ENCODE measurements around the gene PPFIA4.
"Not testable (repeated sequence)": the region's sequence is repeated elsewhere in the genome, so short reads cannot be mapped to it uniquely, and the experiment has no call there.

PPFIA4 gene

GRCh38 chr1:203026031-203026665, at the start of gene PPFIA4:
Gene PPFIA4 (plus strand): TSS chr1:203026491. CDS start chr1:203039009, 12,518 bp downstream.
- peak; percentile 91 for DNase-seq (ENCODE audit: low spot score)

- no peak for DNase-seq (ENCODE audit: low spot score)
Measured at GRCh38 chr1:202976633-202977032, 49.7 kb upstream of the PPFIA4 start.

GRCh38 chr1:202979459-202979858, 46.8 kb upstream of the PPFIA4 start:
- DNase-seq (ENCODE audit: low spot score) = no peak

DNA sequence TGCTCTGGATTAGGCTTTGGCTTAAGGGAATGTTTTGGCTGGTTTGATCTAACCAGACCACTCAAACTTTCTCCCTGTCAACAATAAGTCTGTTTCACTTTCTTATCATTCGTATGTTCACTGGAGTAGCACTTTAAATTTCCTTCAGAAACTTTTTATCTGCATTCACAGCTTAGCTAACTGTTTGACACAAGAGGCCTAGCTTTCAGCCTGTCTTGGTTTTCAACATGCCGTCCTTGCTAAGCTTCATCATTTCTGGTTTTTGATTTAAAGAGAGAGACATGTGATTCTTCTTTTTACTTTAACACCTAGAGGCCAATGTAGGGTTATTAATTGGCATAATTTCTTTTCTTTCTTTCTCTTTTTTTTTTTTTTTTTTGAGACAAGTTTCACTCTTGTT, 44.4 kb upstream of the PPFIA4 start:
- no peak for DNase-seq (ENCODE audit: low spot score)

GRCh38 chr1:202982715-202983430, 43.4 kb upstream of the PPFIA4 start:
- no peak for DNase-seq (ENCODE audit: low spot score)

GRCh38 chr1:202986120-202986519, 40.2 kb upstream of the PPFIA4 start:
- not testable (repeated sequence) for DNase-seq (ENCODE audit: low spot score)

DNA sequence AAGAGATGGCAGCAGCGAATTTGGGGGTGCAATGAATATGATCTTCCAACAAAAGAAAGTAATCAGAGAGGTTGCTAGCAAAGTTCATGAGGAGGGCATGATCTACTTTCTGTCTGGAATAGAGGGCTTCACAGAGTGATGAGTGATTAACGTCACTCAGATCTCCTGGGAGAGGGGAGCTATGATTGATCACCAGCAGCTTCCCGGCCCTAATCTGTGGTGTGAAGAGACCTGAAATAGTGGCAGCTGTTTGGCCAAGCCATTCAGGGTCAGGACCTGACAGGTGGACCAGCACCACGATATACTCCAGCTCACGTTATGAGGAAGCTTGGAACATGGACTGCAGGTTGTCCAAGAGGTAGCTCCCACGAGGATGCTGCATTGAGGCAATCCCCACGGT, 39.0 kb upstream of the PPFIA4 start:
- no peak for DNase-seq (ENCODE audit: low spot score)

DNA sequence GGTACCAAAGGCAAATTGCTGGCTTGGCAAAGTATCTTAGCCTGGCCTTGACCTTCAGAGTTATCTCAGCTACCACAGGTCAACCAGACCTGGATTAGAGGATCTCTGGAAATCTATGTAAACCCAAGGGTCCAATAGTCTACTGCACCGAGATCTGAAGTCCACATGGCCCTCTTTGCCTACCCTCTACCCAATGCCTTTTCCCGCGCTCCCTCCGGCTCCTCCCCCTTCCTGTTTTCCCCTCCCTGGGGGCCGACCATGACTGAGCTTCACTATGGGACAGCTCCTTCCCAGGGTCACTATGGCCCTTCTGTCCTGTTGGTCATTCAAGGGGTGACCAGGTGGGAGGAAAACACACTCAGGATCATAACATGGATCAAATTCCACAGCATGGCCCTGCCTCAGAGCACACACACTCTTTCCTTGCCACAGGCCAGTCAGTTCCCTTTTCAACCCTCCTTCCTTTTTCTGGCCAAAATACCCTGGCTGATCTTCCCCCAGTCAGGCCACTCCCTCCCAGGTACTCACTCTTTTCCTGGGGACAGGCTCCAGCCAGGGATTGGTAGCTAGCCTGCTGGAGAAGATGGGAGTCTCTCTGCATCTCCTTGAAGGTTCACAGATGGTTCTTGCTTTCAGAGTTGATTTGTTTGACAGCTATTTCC, 38.2 kb upstream of the PPFIA4 start:
- DNase-seq (ENCODE audit: low spot score) = no peak

GRCh38 chr1:202989879-202990278, 36.4 kb upstream of the PPFIA4 start:
- DNase-seq (ENCODE audit: low spot score) = no peak

GRCh38 chr1:202991112-202991511, 35.2 kb upstream of the PPFIA4 start:
- no peak for DNase-seq (ENCODE audit: low spot score)

DNA sequence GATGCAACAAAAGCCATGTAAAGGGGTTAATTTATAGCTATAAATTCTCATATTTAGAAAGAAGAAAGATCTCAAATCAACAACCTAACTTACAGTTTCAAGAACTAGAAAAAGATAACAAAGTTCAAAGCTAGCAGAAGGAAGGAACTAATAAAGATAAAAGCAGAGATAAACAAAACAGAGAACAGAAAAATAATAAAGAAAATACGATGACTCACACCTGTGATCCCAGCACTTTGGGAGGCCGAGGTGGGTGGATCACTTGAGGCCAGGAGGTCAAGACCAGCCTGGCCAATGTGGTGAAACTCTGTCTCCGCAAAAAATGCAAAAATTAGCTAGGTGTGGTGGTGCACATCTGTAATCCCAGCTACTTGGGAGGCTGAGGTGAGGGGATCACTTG, 31.5 kb upstream of the PPFIA4 start:
- DNase-seq (ENCODE audit: low spot score) = no peak

GRCh38 chr1:202998836-202999750, 27.2 kb upstream of the PPFIA4 start:
- DNase-seq (ENCODE audit: low spot score) = peak; percentile 89

- no peak for DNase-seq (ENCODE audit: low spot score)
Measured at GRCh38 chr1:203000217-203000944, 25.9 kb upstream of the PPFIA4 start.

- DNase-seq (ENCODE audit: low spot score) = no peak
Measured at GRCh38 chr1:203001986-203002385, 24.3 kb upstream of the PPFIA4 start.

GRCh38 chr1:203002951-203003350, 23.3 kb upstream of the PPFIA4 start:
- no peak for DNase-seq (ENCODE audit: low spot score)

- not testable (repeated sequence) for DNase-seq (ENCODE audit: low spot score)
Measured at GRCh38 chr1:203005395-203006142, 20.7 kb upstream of the PPFIA4 start.

DNA sequence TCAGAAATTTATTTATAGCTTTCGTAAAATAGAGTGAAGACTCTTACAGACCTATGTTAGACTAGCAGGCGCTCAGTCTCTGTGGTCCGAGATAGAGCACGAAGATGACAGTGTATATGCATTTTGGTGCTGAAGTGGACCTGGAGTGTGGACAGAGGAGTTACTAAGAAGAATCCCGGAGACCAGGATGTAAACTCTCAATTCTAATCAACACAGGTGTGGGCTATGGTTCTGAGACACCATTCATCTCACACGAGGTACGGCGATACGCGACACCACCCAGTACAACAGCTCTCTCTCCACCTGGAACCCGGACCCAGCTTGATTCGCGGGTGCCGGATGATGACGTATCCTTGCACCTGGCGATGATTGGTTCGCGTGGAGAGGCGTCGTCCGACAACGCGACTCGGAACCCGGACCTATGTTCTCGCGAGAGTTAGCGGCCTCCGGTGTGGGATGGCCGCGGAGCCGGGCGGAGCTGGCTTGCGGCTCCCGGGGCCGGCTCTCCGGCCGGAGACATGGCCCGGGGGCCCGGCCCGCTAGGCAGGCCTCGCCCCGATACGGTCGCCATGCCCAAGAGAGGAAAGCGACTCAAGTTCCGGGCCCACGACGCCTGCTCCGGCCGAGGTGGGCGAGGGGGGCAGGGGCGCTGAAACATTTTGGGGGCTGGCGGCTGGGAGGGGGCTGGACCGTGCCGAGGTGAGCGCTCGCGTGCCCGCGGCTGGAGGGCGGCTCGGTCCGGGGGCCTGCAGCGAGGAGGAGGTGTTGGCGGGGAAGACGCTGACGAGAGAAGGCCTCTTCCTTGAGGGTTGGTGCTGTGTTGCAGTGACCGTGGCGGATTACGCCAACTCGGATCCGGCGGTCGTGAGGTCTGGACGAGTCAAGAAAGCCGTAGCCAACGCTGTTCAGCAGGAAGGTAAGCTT, 19.1 kb upstream of the PPFIA4 start, which contains the start of gene TMEM183A:
TSS of gene TMEM183A (plus strand) at position 427 of the 924 bp plus-strand sequence. CDS start at position 519, 92 bp downstream.
- DNase-seq (ENCODE audit: low spot score) = peak; percentile 99

DNA sequence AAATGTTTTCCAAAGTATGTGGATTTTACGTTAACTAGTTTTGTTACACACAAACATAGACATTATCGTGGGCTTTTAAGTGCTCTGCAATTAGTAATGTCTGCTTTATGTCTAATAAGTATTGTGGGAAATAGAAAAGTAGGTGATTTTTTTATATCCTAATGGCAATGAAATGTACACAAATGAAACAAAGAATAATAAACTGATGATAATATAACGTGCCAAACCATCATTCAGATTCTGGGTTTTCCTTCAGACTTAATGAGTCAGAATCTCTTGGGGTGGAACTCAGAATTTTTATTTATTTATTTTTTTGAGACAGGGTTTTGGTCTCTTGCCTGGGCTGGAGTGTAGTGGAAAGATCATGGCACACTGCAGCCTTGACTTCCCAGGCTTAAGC, 17.1 kb upstream of the PPFIA4 start:
- DNase-seq (ENCODE audit: low spot score) = no peak

- no peak for DNase-seq (ENCODE audit: low spot score)
Measured at GRCh38 chr1:203011582-203011981, 14.7 kb upstream of the PPFIA4 start.
